ENCODE measurements around the gene RANBP9. TPM values are rescaled to one million over a fixed set of nuclear protein-coding genes. Genes with fewer than 3 reads are reported as not detected.

The RANBP9 gene
- total and polyA plus RNA-seq, 2 of the 13 experiments (the other 11 are each of a cell fraction or from before 2014, with no cell fraction given) = 26.6 to 30.6 TPM

- in situ Hi-C loops (cut with HindIII; ENCODE audit: extremely low pct_ligation_motif_present, low pct_unique_long_range_greater_than_20kb) (no loop called here), intact Hi-C loops (cut with micrococcal nuclease; ENCODE audit: unreplicated experiment) (no loop called here)
- ATAC-seq (no peak), FAIRE-seq (no peak), DNase-seq (ENCODE audit: low spot score) (no peak)
- H3K4me1 ChIP-seq (ENCODE audit: insufficient read depth, low read length) = peaks cover 61% of the 10 kb centered on the region
- 96% methylated on average over 4 of the region's 4 CpGs for WGBS (ENCODE audit: low lambda C conversion rate)
- TF ChIP-seq SOX13 (IDR thresholded peaks at IDR 0.05) (no peak), SOX13 (CRISPR knock-in tag; conservative IDR thresholded peaks at IDR 0.05 in 1 of 2, IDR thresholded peaks at IDR 0.05 in 1 of 2) (no peak), GABPB1 (CRISPR knock-in tag; IDR thresholded peaks at IDR 0.05) (no peak), ATF1 (CRISPR knock-in tag; IDR thresholded peaks at IDR 0.05) (no peak), NR2F2 (IDR thresholded peaks at IDR 0.05; ENCODE audit: borderline replicate concordance, low read depth) (no peak), SRSF9 (IDR thresholded peaks at IDR 0.05; ENCODE audit: borderline replicate concordance, insufficient read depth, low read depth, low read length, poor library complexity, severe bottlenecking) (no peak), CEBPB (IDR thresholded peaks at IDR 0.05; ENCODE audit: borderline replicate concordance, low read depth, low read length) (0 out of 2 replicates have a peak, but pooled peaks have one; percentile 1), ZBTB4 (CRISPR knock-in tag; IDR thresholded peaks at IDR 0.05; ENCODE audit: borderline replicate concordance) (no peak), TEAD3 (CRISPR knock-in tag; optimal IDR thresholded peaks at IDR 0.05; ENCODE audit: borderline replicate concordance) (peak; percentile 16)
- no peak overlapping the region for H2AFZ ChIP-seq (ENCODE audit: low read length)
- H3K79me2 ChIP-seq (ENCODE audit: insufficient read depth, low read length) = peaks cover 98% of the 10 kb centered on the region
- no peak overlapping the region for H3K27ac ChIP-seq (ENCODE audit: extremely low read length, insufficient read depth, low read length)
- BruUV-seq (replicated peaks) = no TSS peak
- H3K4me3 ChIP-seq (replicated peaks in 1 of 3; ENCODE audit: insufficient read depth in 1 of 3, low read depth in 2 of 3, low read length in 3 of 3) = no peak overlapping the region
- no peak overlapping the region for H3K4me2 ChIP-seq (ENCODE audit: low read depth, low read length)
- ChIA-PET CTCF (ENCODE audit: low intra/inter-chr PET ratio, low total read pairs) (no interaction called here), POLR2A (no interaction called here)
- H3K9me3 ChIP-seq (ENCODE audit: low read length) = no peaks in the 10 kb centered on the region
- H4K20me1 ChIP-seq (ENCODE audit: insufficient read depth, low read length) = peaks cover 33% of the 10 kb centered on the region
- H3K27me3 ChIP-seq (ENCODE audit: control insufficient read depth in 1 of 2, insufficient read depth in 2 of 2, low read length in 2 of 2) = no peaks in the 10 kb centered on the region
- H3K36me3 ChIP-seq (replicated peaks in 1 of 2; ENCODE audit: control insufficient read depth in 1 of 2, insufficient read depth in 2 of 2, low read length in 2 of 2) = peaks cover 0 to 9% of the 10 kb centered on the region in 2 experiments; a peak in 2 of 5 replicates
- H3K9ac ChIP-seq (ENCODE audit: insufficient read depth, low read depth, low read length) = no peak overlapping the region
Observed at GRCh38 chr6:13702809-13703302, 8.8 kb downstream of the RANBP9 start.
